Uterus (tissue), 4 donors: ENCODE measurements around the gene ANXA3. TPM values are rescaled to one million over a fixed set of nuclear protein-coding genes. Genes with fewer than 3 reads are reported as not detected.
"Not testable (repeated sequence)": the region's sequence is repeated elsewhere in the genome, so short reads cannot be mapped to it uniquely, and the experiment has no call there.

Source experiments
- DNase-seq, 2 donors: peaks; one replicate each; pipeline ENCODE4 v3.0.0-alpha.2; 2019 to 2020
- H3K27ac ChIP-seq, 2 donors: fragments of 200-600 bp; sonication (generic); 1 replicate in 1 of 2; 2 replicates in 1 of 2; pipeline ENCODE4 v1.5.1; 2016 to 2018
- H3K27me3 ChIP-seq, 2 donors: fragments of 200-600 bp; sonication (generic); one replicate each; pipeline ENCODE4 v1.5.1; 2018 to 2019; ENCODE audit warnings: control low read depth in 1 of 2
- H3K36me3 ChIP-seq, 2 donors: fragments of 200-600 bp; sonication (generic); one replicate each; pipeline ENCODE4 v1.5.1; 2019; ENCODE audit warnings: control low read depth in 1 of 2
- H3K4me1 ChIP-seq, 2 donors: fragments of 200-600 bp; sonication (generic); one replicate each; pipeline ENCODE4 v1.5.1; 2018 to 2019; ENCODE audit warnings: control low read depth in 1 of 2
- H3K4me3 ChIP-seq, 2 donors: fragments of 200-600 bp; sonication (generic); 1 replicate in 1 of 2; 2 replicates in 1 of 2; pipeline ENCODE4 v1.5.1; 2018 to 2019; ENCODE audit warnings: mild to moderate bottlenecking in 1 of 2
- H3K9me3 ChIP-seq, 2 donors: fragments of 200-600 bp; sonication (generic); one replicate each; pipeline ENCODE4 v1.5.1; 2019; ENCODE audit warnings: control low read depth in 1 of 2
- CTCF ChIP-seq, 4 experiments: fragments of 200-600 bp in 2 of 4; fragments of 450-650 bp in 2 of 4; sonication (generic) in 2 of 4; IDR thresholded peaks; one replicate each; pipeline ENCODE4 v1.5.1; 2016 to 2019; ENCODE audit warnings: antibody characterized with exemption in 4 of 4, mild to moderate bottlenecking in 2 of 4, moderate library complexity in 1 of 4
- POLR2A ChIP-seq, 2 donors: fragments of 450-650 bp; IDR thresholded peaks; one replicate each; pipeline ENCODE4 v1.6.1; 2016; ENCODE audit warnings: antibody characterized with exemption in 2 of 2, mild to moderate bottlenecking in 1 of 2, moderate library complexity in 1 of 2
- intact Hi-C: fragments of 100-400 bp; cut with DNase I; formaldehyde crosslinking; loops from one replicate; pipeline ENCODE4 v1.15.1; 2023; ENCODE audit warnings: low total_unique reads
- total RNA-seq, 4 donors: library from RNA; depleted of rRNA in 3 of 4; stranded (reverse); fragments of >200 nt in 3 of 4; gene quantifications; one replicate each; pipeline versions ENCODE4 v1.1.0 to v1.2.4, GENCODE V29; 2014 to 2023
- donor health status: DM: yes; HTN: yes; CAD: no.

Gene ANXA3
- 100 to 1,000 TPM in 1 of 4 donors, 10 to 100 TPM in 3; 13.6 to 243 (median 23.4) TPM for total RNA-seq

- no peak within 1 kb of the TSS for H3K27ac ChIP-seq
- no peak for DNase-seq
- no peak for TF ChIP-seq POLR2A (IDR thresholded peaks at IDR 0.05)
- no peak for TF ChIP-seq CTCF (IDR thresholded peaks at IDR 0.05)
Observed at GRCh38 chr4:78551420-78552351, at the start of gene ANXA3. Gene ANXA3, plus strand, starts transcription at chr4:78551770. Its CDS starts 2,704 bp downstream, at chr4:78554474.

GRCh38 chr4:78506260-78506659 is 45.3 kb upstream of the ANXA3 start:
- intact Hi-C loops, H3K4me3 ChIP-seq, H3K9me3 ChIP-seq, H3K4me1 ChIP-seq, H3K27me3 ChIP-seq, DNase-seq, H3K36me3 ChIP-seq, H3K27ac ChIP-seq: not testable (repeated sequence)

More at GRCh38 chr4:78551420-78552351, at the start of gene ANXA3:
- H3K36me3 ChIP-seq, result no peaks in the 10 kb centered on the region
- no peaks in the 10 kb centered on the region for H3K4me1 ChIP-seq
- intact Hi-C loops, result no loop called here
- H3K4me3 ChIP-seq, result peak within 1 kb of the TSS; percentile 15 to 34
- no peaks in the 10 kb centered on the region for H3K9me3 ChIP-seq
- H3K27me3 ChIP-seq, result no peaks in the 10 kb centered on the region

GRCh38 chr4:78509043-78509442 is 42.5 kb upstream of the ANXA3 start:
- no peak for DNase-seq
- H3K27me3 ChIP-seq, result no peaks in the 10 kb centered on the region
- no peak overlapping the region for H3K4me3 ChIP-seq
- H3K36me3 ChIP-seq, result no peaks in the 10 kb centered on the region
- no peak overlapping the region for H3K27ac ChIP-seq
- no peaks in the 10 kb centered on the region for H3K4me1 ChIP-seq
- H3K9me3 ChIP-seq, result no peaks in the 10 kb centered on the region
- intact Hi-C loops, result no loop called here
- TF ChIP-seq POLR2A (IDR thresholded peaks at IDR 0.05) (no peak), CTCF (IDR thresholded peaks at IDR 0.05) (no peak)

- H3K9me3 ChIP-seq, result no peaks in the 10 kb centered on the region
- no peaks in the 10 kb centered on the region for H3K36me3 ChIP-seq
- TF ChIP-seq CTCF (IDR thresholded peaks at IDR 0.05) (no peak), POLR2A (IDR thresholded peaks at IDR 0.05) (no peak)
- no peak overlapping the region for H3K4me3 ChIP-seq
- intact Hi-C loops, result no loop called here
- H3K4me1 ChIP-seq, result no peaks in the 10 kb centered on the region
- H3K27ac ChIP-seq, result no peak overlapping the region
- H3K27me3 ChIP-seq, result no peaks in the 10 kb centered on the region
- DNase-seq, result no peak
Observed at GRCh38 chr4:78510108-78510507, 41.5 kb upstream of the ANXA3 start.

GRCh38 chr4:78510681-78511080 is 40.9 kb upstream of the ANXA3 start:
- intact Hi-C loops, result no loop called here
- Histone ChIP-seq H3K9me3 (no peaks in the 10 kb centered on the region), H3K27me3 (no peaks in the 10 kb centered on the region), H3K36me3 (no peaks in the 10 kb centered on the region), H3K27ac (no peak overlapping the region), H3K4me1 (no peaks in the 10 kb centered on the region), H3K4me3 (no peak overlapping the region)
- no peak for DNase-seq
- TF ChIP-seq CTCF (IDR thresholded peaks at IDR 0.05) (no peak), POLR2A (IDR thresholded peaks at IDR 0.05) (no peak)
